Measurements from ENCODE around the gene NAXE. TPM values are rescaled to one million over a fixed set of nuclear protein-coding genes. Genes with fewer than 3 reads are reported as not detected.

NAXE gene
- total and polyA plus RNA-seq, 2 of the 13 experiments (the other 11 are each of a cell fraction or from before 2014, with no cell fraction given), result 39.4 to 59.4 TPM

- TF ChIP-seq E2F5 (CRISPR knock-in tag; conservative IDR thresholded peaks at IDR 0.05) (no peak), TFE3 (CRISPR knock-in tag; IDR thresholded peaks at IDR 0.05) (no peak), ZNF12 (CRISPR knock-in tag; IDR thresholded peaks at IDR 0.05) (no peak), RCOR2 (CRISPR knock-in tag; IDR thresholded peaks at IDR 0.05) (no peak), KIAA2018 (CRISPR knock-in tag; IDR thresholded peaks at IDR 0.05; ENCODE audit: borderline replicate concordance) (no peak), LCORL (IDR thresholded peaks at IDR 0.05) (no peak), LCORL (CRISPR knock-in tag; IDR thresholded peaks at IDR 0.05) (no peak), ERF (CRISPR knock-in tag; IDR thresholded peaks at IDR 0.05) (no peak), CREB3 (CRISPR knock-in tag; IDR thresholded peaks at IDR 0.05) (no peak), ZNF772 (CRISPR knock-in tag; IDR thresholded peaks at IDR 0.05) (no peak)
These were observed 7.6 kb upstream of the NAXE start (continued) for GRCh38 chr1:156583821-156584622.

Data from HepG2 (cell line).